HCT116 (cell line): ENCODE measurements around the gene MLPH.

Experiments
- CEBPB ChIP-seq: IDR thresholded peaks from 2 replicates; pipeline ENCODE4 v1.6.1; 2012; ENCODE audit warnings: low read depth
- EZH2 ChIP-seq: fragments of 200-600 bp; sonication (generic); IDR thresholded peaks from 2 replicates; pipeline ENCODE4 v1.6.1; 2017; ENCODE audit warnings: antibody characterized with exemption, mixed run types
- POLR2A ChIP-seq: IDR thresholded peaks from 2 replicates; pipeline ENCODE4 v1.7.0; 2011; ENCODE audit warnings: borderline replicate concordance; ENCODE audit not compliant: insufficient read depth, insufficient read length; ENCODE audit errors: extremely low read depth
- POLR2AphosphoS5 ChIP-seq: IDR thresholded peaks from 2 replicates; pipeline ENCODE4 v1.6.1; 2011; ENCODE audit warnings: mild to moderate bottlenecking, low read depth, low read length, moderate library complexity
- RAD21 ChIP-seq: IDR thresholded peaks from 2 replicates; pipeline ENCODE4 v1.6.1; 2012; ENCODE audit warnings: low read depth, mild to moderate bottlenecking
- SIN3A ChIP-seq: IDR thresholded peaks from 2 replicates; pipeline ENCODE4 v1.6.1; 2012; ENCODE audit warnings: low read depth
- YY1 ChIP-seq: IDR thresholded peaks from 2 replicates; pipeline ENCODE4 v1.6.1; 2011; ENCODE audit warnings: low read length, low read depth, moderate library complexity, mild to moderate bottlenecking; ENCODE audit not compliant: insufficient replicate concordance; ENCODE audit errors: extremely low read depth
- ZNF274 ChIP-seq: fragments of 200-500 bp; sonication (Bioruptor generic); IDR thresholded peaks from 2 replicates; pipeline ENCODE4 v1.6.1; 2014; ENCODE audit warnings: mild to moderate bottlenecking, low read depth, low read length, inconsistent platforms
- TF ChIP-seq, protein P1 (sequence below), 3 experiments: fragments of 200-600 bp in 1 of 3; sonication (generic) in 1 of 3; IDR thresholded peaks in 2 of 3; conservative IDR thresholded peaks in 1 of 3; 2 replicates each; pipeline ENCODE4 v1.5.1; 2012 to 2017; ENCODE audit warnings: low read depth in 2 of 3, low read length in 2 of 3, antibody characterized with exemption in 1 of 3, borderline replicate concordance in 1 of 3, control low read depth in 1 of 3, mild to moderate bottlenecking in 1 of 3, mixed read lengths in 1 of 3, mixed run types in 1 of 3, moderate library complexity in 1 of 3; ENCODE audit not compliant: insufficient read depth in 1 of 3
- TF ChIP-seq, protein P2 (sequence below): IDR thresholded peaks from 2 replicates; pipeline ENCODE4 v1.6.1; 2012; ENCODE audit warnings: low read depth
- TF ChIP-seq, protein P3 (sequence below): IDR thresholded peaks from 2 replicates; pipeline ENCODE4 v1.6.1; 2012
- TF ChIP-seq, protein P4 (sequence below): IDR thresholded peaks from 2 replicates; pipeline ENCODE4 v1.6.1; 2012

DNA sequence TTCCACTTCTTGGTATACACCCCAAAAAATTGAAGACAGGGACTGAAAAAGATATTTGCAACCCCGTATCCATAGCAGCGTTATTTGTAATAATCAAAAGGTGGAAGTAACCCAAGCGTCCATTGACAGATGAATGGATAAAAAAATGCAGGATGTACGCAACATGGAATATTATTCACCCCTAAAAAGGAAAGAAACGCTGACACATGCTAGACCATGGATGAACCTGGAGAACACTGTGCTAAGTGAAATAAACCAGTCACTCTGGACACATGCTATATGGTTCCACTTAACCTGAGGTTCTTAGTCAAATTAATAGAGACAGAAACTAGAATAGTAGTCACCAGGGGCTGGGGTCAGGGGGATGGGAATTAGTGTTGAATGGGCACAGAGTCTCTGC, 40.7 kb downstream of the MLPH start:
- TF ChIP-seq CEBPB = no peak
- TF ChIP-seq RAD21 = no peak
- TF ChIP-seq POLR2AphosphoS5 = no peak
- no peak for TF ChIP-seq YY1
- no peak for TF ChIP-seq EZH2
- TF ChIP-seq ZNF274 = no peak
- TF ChIP-seq POLR2A = no peak
- TF ChIP-seq, protein P1, sequence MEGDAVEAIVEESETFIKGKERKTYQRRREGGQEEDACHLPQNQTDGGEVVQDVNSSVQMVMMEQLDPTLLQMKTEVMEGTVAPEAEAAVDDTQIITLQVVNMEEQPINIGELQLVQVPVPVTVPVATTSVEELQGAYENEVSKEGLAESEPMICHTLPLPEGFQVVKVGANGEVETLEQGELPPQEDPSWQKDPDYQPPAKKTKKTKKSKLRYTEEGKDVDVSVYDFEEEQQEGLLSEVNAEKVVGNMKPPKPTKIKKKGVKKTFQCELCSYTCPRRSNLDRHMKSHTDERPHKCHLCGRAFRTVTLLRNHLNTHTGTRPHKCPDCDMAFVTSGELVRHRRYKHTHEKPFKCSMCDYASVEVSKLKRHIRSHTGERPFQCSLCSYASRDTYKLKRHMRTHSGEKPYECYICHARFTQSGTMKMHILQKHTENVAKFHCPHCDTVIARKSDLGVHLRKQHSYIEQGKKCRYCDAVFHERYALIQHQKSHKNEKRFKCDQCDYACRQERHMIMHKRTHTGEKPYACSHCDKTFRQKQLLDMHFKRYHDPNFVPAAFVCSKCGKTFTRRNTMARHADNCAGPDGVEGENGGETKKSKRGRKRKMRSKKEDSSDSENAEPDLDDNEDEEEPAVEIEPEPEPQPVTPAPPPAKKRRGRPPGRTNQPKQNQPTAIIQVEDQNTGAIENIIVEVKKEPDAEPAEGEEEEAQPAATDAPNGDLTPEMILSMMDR (IDR thresholded peaks at IDR 0.05 in 2 of 3, conservative IDR thresholded peaks at IDR 0.05 in 1 of 3; ENCODE audit: borderline replicate concordance in 1 of 3, insufficient read depth in 1 of 3, low read depth in 2 of 3, low read length in 2 of 3) = no peak
- TF ChIP-seq SIN3A = no peak
- TF ChIP-seq, protein P2, sequence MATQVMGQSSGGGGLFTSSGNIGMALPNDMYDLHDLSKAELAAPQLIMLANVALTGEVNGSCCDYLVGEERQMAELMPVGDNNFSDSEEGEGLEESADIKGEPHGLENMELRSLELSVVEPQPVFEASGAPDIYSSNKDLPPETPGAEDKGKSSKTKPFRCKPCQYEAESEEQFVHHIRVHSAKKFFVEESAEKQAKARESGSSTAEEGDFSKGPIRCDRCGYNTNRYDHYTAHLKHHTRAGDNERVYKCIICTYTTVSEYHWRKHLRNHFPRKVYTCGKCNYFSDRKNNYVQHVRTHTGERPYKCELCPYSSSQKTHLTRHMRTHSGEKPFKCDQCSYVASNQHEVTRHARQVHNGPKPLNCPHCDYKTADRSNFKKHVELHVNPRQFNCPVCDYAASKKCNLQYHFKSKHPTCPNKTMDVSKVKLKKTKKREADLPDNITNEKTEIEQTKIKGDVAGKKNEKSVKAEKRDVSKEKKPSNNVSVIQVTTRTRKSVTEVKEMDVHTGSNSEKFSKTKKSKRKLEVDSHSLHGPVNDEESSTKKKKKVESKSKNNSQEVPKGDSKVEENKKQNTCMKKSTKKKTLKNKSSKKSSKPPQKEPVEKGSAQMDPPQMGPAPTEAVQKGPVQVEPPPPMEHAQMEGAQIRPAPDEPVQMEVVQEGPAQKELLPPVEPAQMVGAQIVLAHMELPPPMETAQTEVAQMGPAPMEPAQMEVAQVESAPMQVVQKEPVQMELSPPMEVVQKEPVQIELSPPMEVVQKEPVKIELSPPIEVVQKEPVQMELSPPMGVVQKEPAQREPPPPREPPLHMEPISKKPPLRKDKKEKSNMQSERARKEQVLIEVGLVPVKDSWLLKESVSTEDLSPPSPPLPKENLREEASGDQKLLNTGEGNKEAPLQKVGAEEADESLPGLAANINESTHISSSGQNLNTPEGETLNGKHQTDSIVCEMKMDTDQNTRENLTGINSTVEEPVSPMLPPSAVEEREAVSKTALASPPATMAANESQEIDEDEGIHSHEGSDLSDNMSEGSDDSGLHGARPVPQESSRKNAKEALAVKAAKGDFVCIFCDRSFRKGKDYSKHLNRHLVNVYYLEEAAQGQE = no peak
- TF ChIP-seq, protein P3, sequence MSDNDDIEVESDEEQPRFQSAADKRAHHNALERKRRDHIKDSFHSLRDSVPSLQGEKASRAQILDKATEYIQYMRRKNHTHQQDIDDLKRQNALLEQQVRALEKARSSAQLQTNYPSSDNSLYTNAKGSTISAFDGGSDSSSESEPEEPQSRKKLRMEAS = no peak
- TF ChIP-seq, protein P4, sequence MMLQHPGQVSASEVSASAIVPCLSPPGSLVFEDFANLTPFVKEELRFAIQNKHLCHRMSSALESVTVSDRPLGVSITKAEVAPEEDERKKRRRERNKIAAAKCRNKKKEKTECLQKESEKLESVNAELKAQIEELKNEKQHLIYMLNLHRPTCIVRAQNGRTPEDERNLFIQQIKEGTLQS = no peak
